Hypothalamus (tissue), 51 donors: ENCODE results near the gene CCDC86.

Experiments used
- DNase-seq, 51 donors: peaks; one replicate each; lab custom pipeline; 2025; lab: John Stamatoyannopoulos, UW

CCDC86 gene

GRCh38 chr11:60852117-60852981, 10.4 kb downstream of the CCDC86 start:
- DNase-seq: no peak

DNA sequence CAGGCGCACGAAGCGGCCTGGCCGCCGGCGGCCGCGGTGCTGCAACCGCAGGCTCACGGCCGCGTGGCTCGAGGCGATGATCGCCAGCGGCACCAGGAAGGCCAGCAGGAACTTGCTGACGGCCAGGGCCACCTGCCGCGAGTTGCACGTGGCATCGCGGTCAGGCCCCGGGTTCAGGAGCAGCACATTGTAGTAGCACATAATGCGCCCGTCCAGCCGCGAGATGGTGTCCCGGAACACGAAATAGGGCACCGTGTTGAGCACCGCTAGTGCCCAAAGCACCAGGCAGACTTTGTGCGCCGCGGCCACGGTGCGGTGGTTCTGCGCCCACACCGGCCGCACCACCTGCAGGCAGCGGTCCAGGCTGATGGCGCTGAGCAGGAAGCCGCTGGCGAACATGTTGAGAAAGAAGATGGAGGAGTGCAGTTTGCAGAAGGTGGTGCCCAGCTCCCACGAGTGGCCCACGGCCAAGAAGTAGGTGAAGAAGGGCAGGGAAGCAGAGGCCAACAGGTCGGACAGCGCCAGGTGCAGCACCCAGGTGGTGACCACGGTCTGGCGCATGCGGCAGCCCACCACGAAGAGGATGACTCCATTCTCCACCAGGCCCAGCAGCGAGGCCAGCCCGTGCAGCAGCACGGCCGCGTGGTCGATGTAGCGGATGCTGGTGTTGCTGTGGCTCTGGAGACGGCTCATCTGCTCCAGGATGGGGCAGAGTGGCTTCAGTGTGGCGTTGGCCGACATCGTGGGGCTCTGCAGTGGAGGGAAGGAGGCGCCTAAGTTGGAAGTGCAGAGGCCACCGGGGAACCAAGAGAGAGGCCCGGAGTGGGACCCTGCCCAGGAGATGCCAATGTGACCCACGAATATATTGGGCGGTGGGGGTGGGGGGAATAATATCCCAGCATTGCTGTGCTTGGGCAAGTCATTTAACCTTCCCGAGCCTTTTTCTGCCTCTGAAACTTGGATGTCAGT, 11.4 kb downstream of the CCDC86 start:
- DNase-seq: no peak

DNA sequence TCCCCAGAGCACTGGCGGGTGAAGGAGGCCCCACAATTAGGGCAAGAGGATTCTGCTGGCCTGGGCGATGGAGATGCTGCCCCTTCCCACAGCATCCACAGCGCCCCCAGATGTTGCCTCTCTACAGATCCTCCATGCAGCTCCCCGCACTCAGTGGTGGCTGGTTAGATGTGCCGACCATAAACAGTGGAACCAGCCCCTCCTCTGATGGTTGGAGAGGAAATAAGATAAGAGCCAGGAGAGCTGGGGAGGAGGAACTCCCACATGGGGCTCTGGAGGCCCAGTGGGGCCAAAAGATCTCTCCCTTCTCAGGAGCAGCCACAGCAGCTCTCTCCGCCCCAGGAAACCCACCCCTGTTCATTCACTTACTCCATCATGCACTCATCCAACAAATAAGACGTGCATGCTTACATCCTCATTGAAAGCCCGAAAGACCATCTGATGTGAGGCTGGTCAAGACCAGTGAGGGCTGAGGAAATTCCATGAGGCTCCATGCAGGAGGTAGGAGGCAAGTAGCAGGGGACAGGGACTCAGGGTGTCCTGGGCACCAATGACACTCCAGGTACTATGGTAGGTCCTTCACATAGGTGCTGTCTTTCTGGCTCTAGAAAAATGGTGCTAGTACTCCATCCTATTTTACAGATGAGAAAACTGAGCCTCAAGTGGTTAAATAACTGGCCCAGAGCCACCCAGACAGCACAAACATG, 12.4 kb downstream of the CCDC86 start:
- no peak for DNase-seq

DNA sequence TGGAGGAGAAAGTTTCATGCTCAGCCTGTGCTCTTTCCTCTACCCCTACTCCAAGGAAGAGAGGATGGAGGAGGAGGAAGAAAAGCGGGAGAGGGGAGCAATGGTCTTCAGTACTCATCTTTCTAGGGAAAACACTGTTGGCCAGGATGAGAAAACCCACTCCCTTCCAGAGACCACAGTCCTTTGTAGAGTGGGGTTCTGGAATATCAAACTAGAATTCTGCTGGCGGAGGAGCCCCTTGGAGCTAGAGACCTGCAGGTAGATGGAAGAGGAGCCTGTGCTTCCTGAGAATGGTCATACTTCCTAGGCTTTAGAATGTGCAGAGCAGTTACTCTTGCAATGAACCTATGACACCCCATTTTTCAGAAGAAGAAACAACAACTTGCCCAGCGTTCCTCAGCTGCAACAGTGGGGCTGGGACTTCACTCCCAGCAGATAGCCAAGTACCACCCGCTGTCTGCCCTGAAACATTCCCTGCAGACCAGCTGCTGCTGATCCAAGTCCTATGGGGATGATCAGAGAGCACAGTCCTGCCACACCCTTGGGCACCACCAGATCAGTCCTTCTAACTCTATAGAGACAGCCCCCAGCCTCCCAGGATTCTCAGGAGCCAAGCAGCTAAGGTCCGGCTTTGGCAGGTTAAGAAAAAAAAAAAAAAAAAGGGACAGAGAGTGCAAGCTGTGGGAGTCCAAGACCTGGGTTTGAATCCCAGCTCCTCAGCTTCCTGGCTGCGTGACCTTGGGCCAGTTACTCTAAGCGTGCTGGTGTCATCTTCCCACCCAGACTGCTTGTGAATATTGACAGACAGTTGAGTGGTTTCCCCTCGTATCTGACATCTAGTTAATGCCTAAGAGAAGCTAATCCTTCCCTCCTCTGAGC, 13.2 kb downstream of the CCDC86 start:
- no peak for DNase-seq

- no peak for DNase-seq
Measured at GRCh38 chr11:60855726-60856633, 14.1 kb downstream of the CCDC86 start, which contains the start of gene PTGDR2. Gene PTGDR2, minus strand, starts transcription at chr11:60855950. Its CDS starts 2,228 bp downstream, at chr11:60853722.

DNA sequence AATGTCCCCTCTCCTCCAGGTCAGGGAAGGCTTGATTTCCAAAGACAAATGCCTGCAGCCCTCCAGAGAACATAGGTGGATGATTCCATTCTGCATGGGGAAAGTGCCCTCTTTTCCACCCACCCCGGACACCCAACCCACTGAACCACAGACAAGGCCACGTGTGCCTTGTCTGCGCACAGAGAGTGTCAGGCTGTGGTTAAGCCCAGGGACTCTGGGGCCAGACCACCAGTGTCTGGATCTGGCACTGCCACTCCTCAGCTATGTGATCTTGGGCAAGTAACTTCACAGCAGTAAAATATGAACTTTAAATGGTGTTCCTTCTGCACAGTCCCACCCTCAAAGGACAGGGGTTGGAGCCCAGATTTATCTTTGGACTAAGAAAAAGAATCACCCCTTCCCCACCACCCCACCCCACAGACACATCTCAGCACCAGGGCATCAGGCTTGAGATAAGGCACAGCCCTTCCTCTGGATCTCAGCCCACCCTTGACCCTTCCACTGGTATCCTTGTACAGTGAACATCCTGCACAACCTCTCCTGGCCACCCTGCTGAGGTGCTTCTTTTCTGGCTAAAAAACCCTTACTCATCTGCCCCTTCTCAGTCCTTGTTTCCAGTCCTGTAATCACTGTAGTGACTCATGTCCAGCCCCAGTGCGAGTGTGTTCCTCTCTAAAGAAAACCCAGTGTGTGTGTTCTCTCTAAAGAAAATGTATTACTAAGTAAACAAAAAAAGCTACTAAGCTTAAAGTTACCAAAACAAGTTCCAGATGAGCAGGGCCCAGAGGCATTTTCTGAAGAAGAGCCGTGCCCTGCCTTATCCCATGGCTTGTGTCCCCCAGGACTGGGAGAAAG, 15.7 kb downstream of the CCDC86 start:
- DNase-seq: no peak

GRCh38 chr11:60858236-60858635, 16.3 kb downstream of the CCDC86 start:
- peak in 1 of 51 donors; percentile 3 for DNase-seq

GRCh38 chr11:60858731-60859464, 17.0 kb downstream of the CCDC86 start:
- no peak for DNase-seq

GRCh38 chr11:60859616-60860250, 17.8 kb downstream of the CCDC86 start:
- DNase-seq: peak in 22 of 51 donors; percentile 13 to 74 (median 39)

DNA sequence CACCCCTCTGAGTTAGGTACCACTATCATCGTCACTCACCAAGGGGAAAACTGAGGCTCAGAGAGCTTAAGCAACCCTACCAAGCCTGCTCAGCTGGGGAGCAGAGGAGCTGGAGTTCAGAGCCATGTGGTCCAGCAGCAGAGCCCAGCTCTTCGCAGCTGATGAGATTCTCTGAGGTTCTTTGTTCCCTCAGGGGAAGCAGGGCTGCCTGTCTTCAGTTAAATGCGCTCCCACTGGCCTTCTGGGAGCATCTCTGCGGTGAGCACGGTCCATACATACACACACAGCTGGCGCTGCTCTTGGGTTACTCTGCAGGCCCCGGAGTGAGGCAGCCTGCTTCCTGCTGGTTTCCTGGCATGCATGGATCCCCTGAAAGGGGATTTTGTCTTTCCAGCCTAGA, 19.0 kb downstream of the CCDC86 start:
- peak in 10 of 51 donors; percentile 4 to 49 (median 26) for DNase-seq

- DNase-seq: no peak
Measured at GRCh38 chr11:60862171-60862570, 20.3 kb downstream of the CCDC86 start.

- no peak for DNase-seq
Measured at GRCh38 chr11:60863550-60864521, 21.9 kb downstream of the CCDC86 start.

DNA sequence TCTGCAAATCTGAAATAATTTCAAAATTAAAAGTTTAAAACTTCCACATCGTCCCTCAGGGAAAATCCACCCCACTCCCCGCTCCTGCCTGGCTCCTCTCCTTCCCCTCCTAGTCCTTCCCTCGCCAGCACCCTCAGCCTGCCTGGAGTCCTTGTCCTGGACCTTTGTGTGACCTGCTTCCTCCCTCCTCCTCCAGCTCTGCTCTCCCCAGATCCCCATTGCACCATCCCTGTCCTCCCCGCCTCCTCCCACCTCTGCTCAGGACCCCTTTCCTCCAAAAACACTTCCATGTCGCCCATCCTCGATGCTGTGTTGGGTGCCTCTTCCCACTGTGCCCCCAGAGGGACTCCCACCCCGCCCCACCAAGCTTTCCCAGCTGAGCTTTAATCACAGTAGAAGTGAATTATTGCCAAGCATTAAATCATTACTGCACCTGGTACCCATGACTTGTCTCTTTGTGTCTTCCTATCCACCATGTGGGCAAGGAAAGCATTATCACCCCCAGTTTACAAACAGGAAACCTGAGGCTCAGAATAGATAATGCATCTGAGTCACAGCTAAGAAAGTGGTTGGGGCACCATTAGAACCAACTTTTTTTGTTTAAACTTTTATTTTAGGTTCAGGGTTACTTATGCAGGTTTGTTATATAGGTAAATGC, 23.1 kb downstream of the CCDC86 start:
- no peak for DNase-seq
